CD4-positive, alpha-beta T cell (primary cell): ENCODE results near the gene EVA1A. TPM values are rescaled to one million over a fixed set of nuclear protein-coding genes. Genes with fewer than 3 reads are reported as not detected.

ENCODE experiments used
- ATAC-seq: fragments of 200-7000 bp; cut with Tn5 transposase; one replicate; pipeline ENCODE4 v1.10.0; 2022; ENCODE audit warnings: mild to moderate bottlenecking; ENCODE audit not compliant: poor library complexity
- CTCF ChIA-PET: fragments of 350-600 bp; sonication (Branson Sonifier 250); formaldehyde crosslinking; loops from one replicate; lab custom pipeline; 2021; ENCODE audit warnings: antibody characterized with exemption, inconsistent platforms; lab: Charles Lee
- POLR2A ChIA-PET: fragments of 350-600 bp; sonication (Branson Sonifier 250); formaldehyde crosslinking; loops from one replicate; lab custom pipeline; 2021; ENCODE audit warnings: antibody characterized with exemption, inconsistent platforms; lab: Charles Lee
- DNase-seq, 14 experiments: peaks; one replicate each; pipeline ENCODE4 v3.0.0-alpha.2; 2013 to 2020; ENCODE audit warnings: mixed read lengths in 2 of 14
- H3K27ac ChIP-seq, 2 donors: one replicate each; pipeline versions ENCODE4 v1.5.1 to v1.7.0; 2013; ENCODE audit warnings: low read length in 2 of 2, low read depth in 1 of 2, mild to moderate bottlenecking in 1 of 2
- H3K27me3 ChIP-seq, 2 experiments: 1 replicate in 1 of 2; 2 replicates in 1 of 2; pipeline versions ENCODE4 v1.6.1 to v1.7.0; 2013; ENCODE audit warnings: low read length in 2 of 2, control low read depth in 1 of 2, mild to moderate bottlenecking in 1 of 2, moderate library complexity in 1 of 2; ENCODE audit not compliant: insufficient read depth in 2 of 2, control insufficient read depth in 1 of 2
- H3K36me3 ChIP-seq: one replicate; pipeline ENCODE4 v1.6.1; 2013; ENCODE audit warnings: low read length, control low read depth; ENCODE audit not compliant: insufficient read depth
- H3K4me1 ChIP-seq: one replicate; pipeline ENCODE4 v1.6.1; 2013; ENCODE audit warnings: low read length, control low read depth; ENCODE audit not compliant: insufficient read depth
- H3K4me3 ChIP-seq: one replicate; pipeline ENCODE4 v1.5.1; 2013; ENCODE audit warnings: mild to moderate bottlenecking, low read length, moderate library complexity
- H3K9me3 ChIP-seq, 2 experiments: 1 replicate in 1 of 2; 2 replicates in 1 of 2; pipeline versions ENCODE4 v1.6.1 to v1.7.0; 2013; ENCODE audit warnings: low read length in 2 of 2, mild to moderate bottlenecking in 2 of 2, control low read depth in 1 of 2, moderate library complexity in 1 of 2; ENCODE audit not compliant: control insufficient read depth in 1 of 2, insufficient read depth in 1 of 2
- H3K27ac Mint-ChIP-seq: one replicate; pipeline ENCODE4 v1.8.0; 2020; ENCODE audit warnings: mixed read lengths
- H3K27me3 Mint-ChIP-seq: one replicate; pipeline ENCODE4 v1.8.0; 2021; ENCODE audit warnings: mixed read lengths
- H3K36me3 Mint-ChIP-seq: one replicate; pipeline ENCODE4 v1.8.0; 2021; ENCODE audit warnings: low read depth, mixed read lengths
- H3K4me1 Mint-ChIP-seq: one replicate; pipeline ENCODE4 v1.8.0; 2021; ENCODE audit warnings: low read depth, mixed read lengths
- H3K4me3 Mint-ChIP-seq: one replicate; pipeline ENCODE4 v1.8.0; 2020; ENCODE audit warnings: mild to moderate bottlenecking, mixed read lengths
- H3K9me3 Mint-ChIP-seq: one replicate; pipeline ENCODE4 v1.8.0; 2020; ENCODE audit warnings: mixed read lengths
- CTCF ChIP-seq: fragments of 200-600 bp; IDR thresholded peaks from one replicate; pipeline ENCODE4 v1.8.0; 2022; ENCODE audit warnings: antibody characterized with exemption, mild to moderate bottlenecking
- intact Hi-C, 2 experiments: fragments of 100-400 bp; cut with DNase I in 1 of 2; cut with micrococcal nuclease in 1 of 2; formaldehyde crosslinking; loops; one replicate each; pipeline versions ENCODE4 v1.15.1 to v1.9.0; 2023 to 2025; cut with DNase I, micrococcal nuclease
- total RNA-seq, 174 experiments: library from RNA in 2 of 174; stranded (reverse) in 2 of 174; gene quantifications; one replicate each; pipeline ENCODE4 v1.2.3 and lab custom pipeline; 2021 to 2026

EVA1A gene
- total RNA-seq, 2 experiments from 2014 or later, result not detected

GRCh38 chr2:75537658-75538057, 23.1 kb downstream of the EVA1A start:
- ChIA-PET CTCF (no interaction called here), POLR2A (no interaction called here)
- ATAC-seq (no peak), DNase-seq (no peak)
- Histone ChIP-seq H3K27me3 (no peaks in the 10 kb centered on the region), H3K4me1 (no peaks in the 10 kb centered on the region), H3K36me3 (no peaks in the 10 kb centered on the region), H3K9me3 (no peaks in the 10 kb centered on the region), H3K27ac (no peak overlapping the region), H3K4me3 (no peak overlapping the region)
- no peaks in the 10 kb centered on the region for H3K36me3 Mint-ChIP-seq
- H3K4me1 Mint-ChIP-seq, result no peaks in the 10 kb centered on the region
- H3K9me3 Mint-ChIP-seq, result peaks cover 6% of the 10 kb centered on the region
- intact Hi-C loops, result no loop called here
- no peak for TF ChIP-seq CTCF
- H3K4me3 Mint-ChIP-seq, result no peak overlapping the region
- peaks cover 22% of the 10 kb centered on the region for H3K27me3 Mint-ChIP-seq
- H3K27ac Mint-ChIP-seq, result no peak overlapping the region

- no peak overlapping the region for H3K27ac ChIP-seq
- no peak for DNase-seq
Observed at GRCh38 chr2:75533135-75533534, 27.6 kb downstream of the EVA1A start.

GRCh38 chr2:75532488-75532887, 28.3 kb downstream of the EVA1A start:
- POLR2A ChIA-PET, result no interaction called here
- intact Hi-C loops, result no loop called here
- Mint-ChIP-seq H3K4me1 (no peaks in the 10 kb centered on the region), H3K36me3 (no peaks in the 10 kb centered on the region), H3K9me3 (peaks cover 2% of the 10 kb centered on the region), H3K4me3 (no peak overlapping the region), H3K27me3 (peaks cover 35% of the 10 kb centered on the region), H3K27ac (no peak overlapping the region)
- Histone ChIP-seq H3K4me3 (no peak overlapping the region), H3K9me3 (peaks cover 0 to 6% of the 10 kb centered on the region in 2 experiments), H3K27me3 (peaks cover 0 to 5% of the 10 kb centered on the region in 2 experiments), H3K27ac (no peak overlapping the region), H3K4me1 (no peaks in the 10 kb centered on the region), H3K36me3 (no peaks in the 10 kb centered on the region)
- CTCF ChIA-PET, result no interaction called here
- ATAC-seq (no peak), DNase-seq (no peak)
- TF ChIP-seq CTCF, result no peak

More at GRCh38 chr2:75533135-75533534, 27.6 kb downstream of the EVA1A start:
- intact Hi-C loops, result no loop called here
- Histone ChIP-seq H3K4me1 (no peaks in the 10 kb centered on the region), H3K36me3 (no peaks in the 10 kb centered on the region), H3K4me3 (no peak overlapping the region), H3K27me3 (peaks cover 0 to 1% of the 10 kb centered on the region in 2 experiments), H3K9me3 (peaks cover 0 to 3% of the 10 kb centered on the region in 2 experiments)
- no peak overlapping the region for H3K27ac Mint-ChIP-seq
- POLR2A ChIA-PET, result no interaction called here
- no peak for ATAC-seq
- peaks cover 2% of the 10 kb centered on the region for H3K9me3 Mint-ChIP-seq
- no peaks in the 10 kb centered on the region for H3K36me3 Mint-ChIP-seq
- peaks cover 34% of the 10 kb centered on the region for H3K27me3 Mint-ChIP-seq
- H3K4me3 Mint-ChIP-seq, result no peak overlapping the region
- CTCF ChIA-PET, result no interaction called here
- H3K4me1 Mint-ChIP-seq, result no peaks in the 10 kb centered on the region
- no peak for TF ChIP-seq CTCF
